ENCODE results near the gene RNF214. TPM values are rescaled to one million over a fixed set of nuclear protein-coding genes. Genes with fewer than 3 reads are reported as not detected.

Gene RNF214
- total RNA-seq, 1 donor from 2014 or later = 37.1 TPM

DNA sequence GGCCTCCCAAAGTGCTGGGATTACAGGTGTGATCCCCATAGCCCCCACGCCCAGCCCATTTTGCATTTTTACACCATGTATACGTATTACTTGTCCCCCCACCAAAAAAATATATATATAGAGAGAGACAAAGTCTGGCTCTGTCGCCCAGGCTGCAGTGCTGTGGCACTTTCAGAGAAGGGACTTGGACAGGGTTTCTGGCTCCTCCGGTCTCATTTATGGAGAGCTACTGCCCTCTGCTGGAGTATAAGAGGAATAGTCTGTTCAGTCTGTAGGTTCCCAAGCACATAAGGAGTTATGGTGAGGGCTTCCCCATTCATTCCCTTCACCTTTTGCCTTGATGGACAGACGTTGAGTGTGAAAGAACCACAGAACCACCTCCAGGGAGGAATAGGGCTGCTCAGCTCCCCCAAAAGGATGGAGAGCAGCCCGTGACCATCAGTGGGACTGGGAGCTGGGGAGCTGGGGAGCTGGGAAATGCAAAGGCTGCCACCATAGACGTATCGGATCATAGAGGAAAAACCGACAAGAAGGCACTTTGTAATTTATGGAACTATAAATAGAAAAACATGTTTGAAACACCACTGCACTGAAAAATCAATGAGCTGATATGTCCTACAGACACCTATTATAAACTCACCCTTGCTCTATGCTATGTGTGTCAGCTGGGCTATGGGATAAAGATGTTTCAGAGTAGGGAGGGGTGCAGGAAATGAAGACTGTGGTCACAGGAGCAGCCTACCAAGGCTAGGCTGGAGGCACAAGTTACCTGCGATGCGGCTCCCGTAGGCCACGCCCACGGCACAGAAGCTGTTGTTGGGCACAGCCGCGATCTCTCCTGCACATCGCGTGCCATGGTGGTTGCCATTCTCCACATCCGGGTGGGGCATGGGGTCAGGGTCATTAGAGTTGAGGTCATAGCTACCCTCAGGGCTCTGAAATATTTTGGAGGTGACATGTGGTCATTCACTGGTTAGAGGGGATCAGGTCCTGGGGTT lies 5.8 kb upstream of the RNF214 start:
- H3K27ac Mint-ChIP-seq (ENCODE audit: unreplicated experiment) = no peak overlapping the region
- H3K4me1 Mint-ChIP-seq (ENCODE audit: unreplicated experiment) = peaks cover 26% of the 10 kb centered on the region
- TF ChIP-seq, protein P1, sequence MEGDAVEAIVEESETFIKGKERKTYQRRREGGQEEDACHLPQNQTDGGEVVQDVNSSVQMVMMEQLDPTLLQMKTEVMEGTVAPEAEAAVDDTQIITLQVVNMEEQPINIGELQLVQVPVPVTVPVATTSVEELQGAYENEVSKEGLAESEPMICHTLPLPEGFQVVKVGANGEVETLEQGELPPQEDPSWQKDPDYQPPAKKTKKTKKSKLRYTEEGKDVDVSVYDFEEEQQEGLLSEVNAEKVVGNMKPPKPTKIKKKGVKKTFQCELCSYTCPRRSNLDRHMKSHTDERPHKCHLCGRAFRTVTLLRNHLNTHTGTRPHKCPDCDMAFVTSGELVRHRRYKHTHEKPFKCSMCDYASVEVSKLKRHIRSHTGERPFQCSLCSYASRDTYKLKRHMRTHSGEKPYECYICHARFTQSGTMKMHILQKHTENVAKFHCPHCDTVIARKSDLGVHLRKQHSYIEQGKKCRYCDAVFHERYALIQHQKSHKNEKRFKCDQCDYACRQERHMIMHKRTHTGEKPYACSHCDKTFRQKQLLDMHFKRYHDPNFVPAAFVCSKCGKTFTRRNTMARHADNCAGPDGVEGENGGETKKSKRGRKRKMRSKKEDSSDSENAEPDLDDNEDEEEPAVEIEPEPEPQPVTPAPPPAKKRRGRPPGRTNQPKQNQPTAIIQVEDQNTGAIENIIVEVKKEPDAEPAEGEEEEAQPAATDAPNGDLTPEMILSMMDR (IDR thresholded peaks at IDR 0.05; ENCODE audit: unreplicated experiment) = peak; percentile 68
- H3K4me3 Mint-ChIP-seq (ENCODE audit: unreplicated experiment) = no peak overlapping the region
- peaks cover 8% of the 10 kb centered on the region for H3K36me3 Mint-ChIP-seq (ENCODE audit: low read depth, unreplicated experiment)
- no peaks in the 10 kb centered on the region for H3K9me3 Mint-ChIP-seq (ENCODE audit: unreplicated experiment)
- H3K27me3 Mint-ChIP-seq (ENCODE audit: unreplicated experiment) = peaks cover 8% of the 10 kb centered on the region
- peak; percentile 26 for DNase-seq (ENCODE audit: low spot score)

DNA sequence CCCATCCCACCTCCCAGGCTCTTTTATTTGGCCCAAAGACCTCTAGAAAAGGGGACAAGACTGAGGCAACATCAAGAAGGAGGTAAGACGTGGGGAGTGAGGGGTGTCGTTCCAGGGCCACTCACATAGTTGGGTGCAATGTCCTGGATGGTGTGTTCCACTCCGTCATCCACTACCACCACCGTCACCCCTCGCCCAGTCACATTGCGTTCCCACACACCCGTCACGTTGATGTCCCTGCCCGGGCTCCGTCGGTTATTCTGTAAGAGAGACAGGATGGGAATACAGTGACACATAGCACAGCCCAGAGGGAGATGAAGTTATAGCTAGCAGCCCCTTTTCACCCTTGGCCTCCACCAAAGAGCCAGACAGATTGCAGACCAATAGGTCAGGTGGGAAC lies 4.4 kb upstream of the RNF214 start:
- peaks cover 4% of the 10 kb centered on the region for H3K36me3 Mint-ChIP-seq (ENCODE audit: low read depth, unreplicated experiment)
- peaks cover 10% of the 10 kb centered on the region for H3K27me3 Mint-ChIP-seq (ENCODE audit: unreplicated experiment)
- no peak overlapping the region for H3K27ac Mint-ChIP-seq (ENCODE audit: unreplicated experiment)
- H3K4me1 Mint-ChIP-seq (ENCODE audit: unreplicated experiment) = peaks cover 26% of the 10 kb centered on the region
- no peak for DNase-seq (ENCODE audit: low spot score)
- TF ChIP-seq, protein P1 (IDR thresholded peaks at IDR 0.05; ENCODE audit: unreplicated experiment) = no peak
- H3K9me3 Mint-ChIP-seq (ENCODE audit: unreplicated experiment) = no peaks in the 10 kb centered on the region
- no peak overlapping the region for H3K4me3 Mint-ChIP-seq (ENCODE audit: unreplicated experiment)

DNA sequence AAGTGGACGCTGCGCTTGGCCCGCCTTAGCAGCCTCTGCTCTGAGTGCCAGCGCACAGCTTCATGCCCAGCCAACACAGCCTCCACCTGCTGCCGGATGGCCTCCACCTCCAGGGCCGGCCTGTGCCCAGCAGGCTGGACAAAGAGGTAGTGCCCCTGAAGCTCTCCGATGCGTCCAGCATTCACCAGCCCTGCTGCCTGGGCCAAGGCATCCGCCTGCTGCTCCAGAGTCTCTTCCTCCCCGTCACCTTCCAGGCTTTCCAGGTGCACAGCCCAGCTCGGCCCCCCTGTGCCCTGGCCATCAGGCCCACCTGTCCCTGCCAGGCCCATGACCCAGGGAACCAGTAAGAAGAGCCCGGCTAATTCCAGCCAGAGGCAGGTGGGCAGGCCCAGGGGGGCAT lies 3.1 kb upstream of the RNF214 start:
- no peak overlapping the region for H3K27ac Mint-ChIP-seq (ENCODE audit: unreplicated experiment)
- H3K9me3 Mint-ChIP-seq (ENCODE audit: unreplicated experiment) = no peaks in the 10 kb centered on the region
- H3K4me1 Mint-ChIP-seq (ENCODE audit: unreplicated experiment) = peaks cover 34% of the 10 kb centered on the region
- H3K27me3 Mint-ChIP-seq (ENCODE audit: unreplicated experiment) = peaks cover 14% of the 10 kb centered on the region
- TF ChIP-seq, protein P1 (IDR thresholded peaks at IDR 0.05; ENCODE audit: unreplicated experiment) = no peak
- H3K4me3 Mint-ChIP-seq (ENCODE audit: unreplicated experiment) = no peak overlapping the region
- no peak for DNase-seq (ENCODE audit: low spot score)
- peaks cover 8% of the 10 kb centered on the region for H3K36me3 Mint-ChIP-seq (ENCODE audit: low read depth, unreplicated experiment)

DNA sequence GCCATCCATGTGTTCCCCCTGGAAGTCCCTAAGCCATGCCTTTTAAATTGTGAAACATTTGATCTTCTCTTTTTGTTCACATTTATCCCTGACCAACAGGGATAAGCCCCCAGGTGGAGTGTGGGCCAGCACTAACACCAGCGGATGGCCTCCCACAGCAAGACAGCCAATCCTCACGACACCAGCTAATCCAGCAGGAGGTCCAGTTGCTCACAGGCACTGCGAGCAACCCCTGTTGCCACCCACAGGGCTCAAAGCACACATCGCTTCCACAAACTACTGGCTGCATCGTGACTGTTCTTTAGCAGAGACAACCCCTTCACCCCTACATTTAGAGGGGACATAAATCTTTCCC lies 2.6 kb upstream of the RNF214 start:
- Mint-ChIP-seq H3K4me3 (ENCODE audit: unreplicated experiment) (peak overlapping the region; percentile 98), H3K4me1 (ENCODE audit: unreplicated experiment) (peaks cover 29% of the 10 kb centered on the region), H3K36me3 (ENCODE audit: low read depth, unreplicated experiment) (peaks cover 8% of the 10 kb centered on the region), H3K27ac (ENCODE audit: unreplicated experiment) (no peak overlapping the region), H3K9me3 (ENCODE audit: unreplicated experiment) (no peaks in the 10 kb centered on the region), H3K27me3 (ENCODE audit: unreplicated experiment) (peaks cover 14% of the 10 kb centered on the region)
- TF ChIP-seq, protein P1 (IDR thresholded peaks at IDR 0.05; ENCODE audit: unreplicated experiment) = no peak
- no peak for DNase-seq (ENCODE audit: low spot score)

Data from endothelial cell (in vitro differentiated cells).